HL-60 (cell line): ENCODE results near the gene C10orf71.

Source experiments
- GABPA ChIP-seq: IDR thresholded peaks from 2 replicates; pipeline ENCODE4 v1.6.1; 2012; ENCODE audit warnings: low read depth
- POLR2AphosphoS5 ChIP-seq: IDR thresholded peaks from 2 replicates; pipeline ENCODE4 v1.6.1; 2012; ENCODE audit warnings: low read depth
- TF ChIP-seq, protein P1 (sequence below): IDR thresholded peaks from one replicate; pipeline ENCODE4 v1.5.1; 2011; ENCODE audit warnings: low read length, control low read depth, inconsistent platforms; ENCODE audit not compliant: insufficient read depth
- TF ChIP-seq, protein P2 (sequence below): IDR thresholded peaks from 2 replicates; pipeline ENCODE4 v1.6.1; 2012; ENCODE audit warnings: low read depth; ENCODE audit not compliant: insufficient replicate concordance

DNA sequence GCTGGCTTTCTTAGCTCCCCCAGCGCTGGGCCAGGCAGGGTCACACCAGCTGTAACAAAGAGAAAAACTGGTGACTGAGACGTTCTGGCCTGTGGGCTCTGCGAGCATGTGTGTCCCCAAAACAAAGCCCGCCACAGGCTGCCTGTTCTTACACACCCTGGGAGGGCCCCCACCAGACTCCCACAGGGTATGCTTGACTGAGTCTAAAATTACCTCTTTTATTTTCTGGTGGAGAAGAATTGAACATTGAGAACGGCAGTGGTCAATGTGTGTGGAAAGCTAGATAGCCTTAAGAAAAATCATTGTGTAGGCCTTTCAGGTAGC lies 808 bp downstream of the C10orf71 start:
- TF ChIP-seq, protein P1, sequence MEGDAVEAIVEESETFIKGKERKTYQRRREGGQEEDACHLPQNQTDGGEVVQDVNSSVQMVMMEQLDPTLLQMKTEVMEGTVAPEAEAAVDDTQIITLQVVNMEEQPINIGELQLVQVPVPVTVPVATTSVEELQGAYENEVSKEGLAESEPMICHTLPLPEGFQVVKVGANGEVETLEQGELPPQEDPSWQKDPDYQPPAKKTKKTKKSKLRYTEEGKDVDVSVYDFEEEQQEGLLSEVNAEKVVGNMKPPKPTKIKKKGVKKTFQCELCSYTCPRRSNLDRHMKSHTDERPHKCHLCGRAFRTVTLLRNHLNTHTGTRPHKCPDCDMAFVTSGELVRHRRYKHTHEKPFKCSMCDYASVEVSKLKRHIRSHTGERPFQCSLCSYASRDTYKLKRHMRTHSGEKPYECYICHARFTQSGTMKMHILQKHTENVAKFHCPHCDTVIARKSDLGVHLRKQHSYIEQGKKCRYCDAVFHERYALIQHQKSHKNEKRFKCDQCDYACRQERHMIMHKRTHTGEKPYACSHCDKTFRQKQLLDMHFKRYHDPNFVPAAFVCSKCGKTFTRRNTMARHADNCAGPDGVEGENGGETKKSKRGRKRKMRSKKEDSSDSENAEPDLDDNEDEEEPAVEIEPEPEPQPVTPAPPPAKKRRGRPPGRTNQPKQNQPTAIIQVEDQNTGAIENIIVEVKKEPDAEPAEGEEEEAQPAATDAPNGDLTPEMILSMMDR: no peak
- TF ChIP-seq, protein P2, sequence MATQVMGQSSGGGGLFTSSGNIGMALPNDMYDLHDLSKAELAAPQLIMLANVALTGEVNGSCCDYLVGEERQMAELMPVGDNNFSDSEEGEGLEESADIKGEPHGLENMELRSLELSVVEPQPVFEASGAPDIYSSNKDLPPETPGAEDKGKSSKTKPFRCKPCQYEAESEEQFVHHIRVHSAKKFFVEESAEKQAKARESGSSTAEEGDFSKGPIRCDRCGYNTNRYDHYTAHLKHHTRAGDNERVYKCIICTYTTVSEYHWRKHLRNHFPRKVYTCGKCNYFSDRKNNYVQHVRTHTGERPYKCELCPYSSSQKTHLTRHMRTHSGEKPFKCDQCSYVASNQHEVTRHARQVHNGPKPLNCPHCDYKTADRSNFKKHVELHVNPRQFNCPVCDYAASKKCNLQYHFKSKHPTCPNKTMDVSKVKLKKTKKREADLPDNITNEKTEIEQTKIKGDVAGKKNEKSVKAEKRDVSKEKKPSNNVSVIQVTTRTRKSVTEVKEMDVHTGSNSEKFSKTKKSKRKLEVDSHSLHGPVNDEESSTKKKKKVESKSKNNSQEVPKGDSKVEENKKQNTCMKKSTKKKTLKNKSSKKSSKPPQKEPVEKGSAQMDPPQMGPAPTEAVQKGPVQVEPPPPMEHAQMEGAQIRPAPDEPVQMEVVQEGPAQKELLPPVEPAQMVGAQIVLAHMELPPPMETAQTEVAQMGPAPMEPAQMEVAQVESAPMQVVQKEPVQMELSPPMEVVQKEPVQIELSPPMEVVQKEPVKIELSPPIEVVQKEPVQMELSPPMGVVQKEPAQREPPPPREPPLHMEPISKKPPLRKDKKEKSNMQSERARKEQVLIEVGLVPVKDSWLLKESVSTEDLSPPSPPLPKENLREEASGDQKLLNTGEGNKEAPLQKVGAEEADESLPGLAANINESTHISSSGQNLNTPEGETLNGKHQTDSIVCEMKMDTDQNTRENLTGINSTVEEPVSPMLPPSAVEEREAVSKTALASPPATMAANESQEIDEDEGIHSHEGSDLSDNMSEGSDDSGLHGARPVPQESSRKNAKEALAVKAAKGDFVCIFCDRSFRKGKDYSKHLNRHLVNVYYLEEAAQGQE: no peak
- TF ChIP-seq POLR2AphosphoS5 (no peak), GABPA (no peak)
